Ectodermal cell (in vitro differentiated cells): ENCODE data around the gene CREB5.

Experiments
- H3K27ac ChIP-seq: 2 replicates; pipeline ENCODE4 v1.7.0; 2013; ENCODE audit warnings: mild to moderate bottlenecking, low read depth, low read length; ENCODE audit not compliant: insufficient read depth, poor library complexity, severe bottlenecking
- H3K27me3 ChIP-seq: 2 replicates; pipeline ENCODE4 v1.7.0; 2013; ENCODE audit warnings: mild to moderate bottlenecking, low read length; ENCODE audit not compliant: insufficient read depth, control insufficient read depth, poor library complexity, severe bottlenecking
- H3K36me3 ChIP-seq: one replicate; pipeline ENCODE4 v1.7.0; 2013; ENCODE audit warnings: low read length; ENCODE audit not compliant: control insufficient read depth, insufficient read depth
- H3K4me1 ChIP-seq: one replicate; pipeline ENCODE4 v1.7.0; 2013; ENCODE audit warnings: low read length; ENCODE audit not compliant: control insufficient read depth, insufficient read depth
- H3K4me3 ChIP-seq: 2 replicates; pipeline ENCODE4 v1.7.0; 2013; ENCODE audit warnings: low read depth, low read length, control low read depth; ENCODE audit not compliant: insufficient read depth
- H3K9me3 ChIP-seq: 2 replicates; pipeline ENCODE4 v1.7.0; 2013; ENCODE audit warnings: mild to moderate bottlenecking, low read length, moderate library complexity; ENCODE audit not compliant: control insufficient read depth
- WGBS, 2 experiments: methylation state at CpG; one replicate each; pipeline ENCODE4 v1.1.7; 2013; ENCODE audit warnings: missing lambda C conversion rate in 2 of 2; 5-methylcytosine and 5-hydroxymethylcytosine counted together

Gene CREB5

DNA sequence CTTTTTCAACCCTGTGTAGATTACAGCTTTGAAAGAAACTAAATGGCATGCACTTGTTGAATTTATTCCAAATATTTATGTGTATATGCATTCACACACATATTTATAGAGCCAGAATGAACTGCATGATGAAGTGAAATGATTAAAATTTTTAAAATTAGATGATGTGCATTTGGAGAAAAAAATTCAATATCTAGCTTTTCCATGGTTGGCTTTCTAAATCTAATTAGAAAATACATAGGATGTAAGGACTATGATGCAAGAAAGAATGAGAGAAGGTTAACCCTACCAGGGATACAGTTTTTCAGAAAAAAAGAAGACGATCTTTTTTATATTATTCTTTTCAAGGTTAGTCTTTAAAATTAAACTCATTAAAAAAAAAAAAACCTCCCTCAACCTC is 341.3 kb downstream of the CREB5 start:
- Histone ChIP-seq H3K27ac (no peak overlapping the region), H3K4me1 (peaks cover 6% of the 10 kb centered on the region), H3K36me3 (no peaks in the 10 kb centered on the region), H3K9me3 (no peaks in the 10 kb centered on the region), H3K27me3 (no peaks in the 10 kb centered on the region), H3K4me3 (no peak overlapping the region)
- no CpG with 5 or more reads among the region's 1 CpG for WGBS, 2 experiments

DNA sequence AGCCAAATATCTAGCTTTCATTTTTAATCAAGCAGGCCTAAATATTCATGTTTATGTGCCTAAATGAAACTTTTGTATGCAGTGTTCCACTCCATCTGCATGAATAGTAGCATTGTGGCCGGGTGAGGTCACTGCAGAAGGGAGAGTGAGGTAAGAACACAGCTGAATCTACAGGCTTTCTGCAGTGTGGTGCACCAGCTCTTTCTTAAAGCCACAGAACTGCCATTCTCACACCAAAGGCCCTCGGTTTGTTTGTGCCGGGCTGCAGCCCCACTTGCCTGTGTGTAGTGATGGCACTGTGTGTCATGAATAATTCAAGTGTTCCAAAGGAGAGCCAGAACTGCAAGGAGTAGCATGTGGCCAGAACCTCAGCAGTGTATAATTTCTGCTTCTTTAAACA is 341.7 kb downstream of the CREB5 start:
- peaks cover 6% of the 10 kb centered on the region for H3K4me1 ChIP-seq
- no peaks in the 10 kb centered on the region for H3K36me3 ChIP-seq
- no peak overlapping the region for H3K27ac ChIP-seq
- H3K27me3 ChIP-seq = no peaks in the 10 kb centered on the region
- 72 to 77% methylated on average over 3 of the region's 3 CpGs for WGBS, 2 experiments
- no peaks in the 10 kb centered on the region for H3K9me3 ChIP-seq
- no peak overlapping the region for H3K4me3 ChIP-seq

GRCh38 chr7:28754447-28754846 is 342.1 kb downstream of the CREB5 start:
- WGBS, 2 experiments = 93% methylated on average over 5 of the region's 5 CpGs
- peaks cover 6% of the 10 kb centered on the region for H3K4me1 ChIP-seq
- H3K27ac ChIP-seq = no peak overlapping the region
- H3K36me3 ChIP-seq = no peaks in the 10 kb centered on the region
- no peak overlapping the region for H3K4me3 ChIP-seq
- no peaks in the 10 kb centered on the region for H3K9me3 ChIP-seq
- H3K27me3 ChIP-seq = no peaks in the 10 kb centered on the region

DNA sequence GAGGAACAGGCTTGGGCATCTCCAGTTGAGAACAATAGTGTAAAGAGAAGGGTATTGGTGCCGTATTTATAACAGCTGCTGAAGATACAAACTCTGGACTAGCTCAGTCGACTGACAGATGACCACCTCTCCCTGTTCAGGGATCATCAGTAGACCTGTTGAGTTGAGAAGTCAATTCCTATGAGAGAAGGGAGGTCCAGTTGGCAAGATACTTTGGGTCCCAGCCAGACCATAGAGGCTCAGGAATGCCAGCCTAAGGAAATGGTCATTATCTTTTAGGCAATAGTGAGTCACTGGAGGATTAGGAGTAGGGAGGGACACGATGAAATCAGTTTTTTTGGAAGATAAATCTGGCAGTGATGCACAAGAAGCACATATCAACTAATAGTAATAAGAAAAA is 342.9 kb downstream of the CREB5 start:
- Histone ChIP-seq H3K4me3 (no peak overlapping the region), H3K27ac (no peak overlapping the region), H3K4me1 (peaks cover 6% of the 10 kb centered on the region), H3K36me3 (no peaks in the 10 kb centered on the region), H3K9me3 (no peaks in the 10 kb centered on the region), H3K27me3 (no peaks in the 10 kb centered on the region)
- WGBS, 2 experiments = 93 to 94% methylated on average over 3 of the region's 3 CpGs

GRCh38 chr7:28758186-28758585 is 345.9 kb downstream of the CREB5 start:
- Histone ChIP-seq H3K27ac (no peak overlapping the region), H3K4me1 (no peaks in the 10 kb centered on the region), H3K27me3 (no peaks in the 10 kb centered on the region), H3K9me3 (no peaks in the 10 kb centered on the region), H3K4me3 (no peak overlapping the region), H3K36me3 (no peaks in the 10 kb centered on the region)
- WGBS, 2 experiments = 97% methylated on average over 5 of the region's 5 CpGs

DNA sequence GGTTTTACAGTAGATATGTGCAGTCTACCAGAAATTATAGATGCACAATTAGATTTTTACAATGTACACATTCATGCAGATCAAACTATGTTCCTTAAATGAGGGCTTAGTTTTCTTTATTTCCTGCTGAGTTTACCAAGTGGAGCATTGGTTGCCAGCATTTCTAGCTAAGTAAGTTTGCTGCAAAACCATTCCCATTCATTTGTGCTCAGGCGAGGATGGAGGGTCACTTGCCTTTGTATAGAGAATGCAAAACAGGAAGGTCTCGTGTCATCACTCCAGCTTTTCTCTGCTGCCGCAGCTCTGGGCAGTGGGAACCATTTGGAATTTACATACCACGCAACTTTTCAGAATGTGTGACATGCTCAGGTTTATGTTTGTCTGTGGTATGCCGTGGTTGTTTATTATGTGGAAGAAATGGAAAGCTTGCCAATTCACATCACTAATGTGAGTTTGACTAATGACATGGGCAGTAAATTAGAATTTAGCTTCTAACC is 347.2 kb downstream of the CREB5 start:
- no peaks in the 10 kb centered on the region for H3K4me1 ChIP-seq
- H3K27me3 ChIP-seq = no peaks in the 10 kb centered on the region
- H3K9me3 ChIP-seq = no peaks in the 10 kb centered on the region
- H3K36me3 ChIP-seq = no peaks in the 10 kb centered on the region
- no peak overlapping the region for H3K27ac ChIP-seq
- 85 to 86% methylated on average over 5 of the region's 5 CpGs for WGBS, 2 experiments
- H3K4me3 ChIP-seq = no peak overlapping the region

GRCh38 chr7:28761505-28761904 is 349.2 kb downstream of the CREB5 start:
- H3K4me3 ChIP-seq = no peak overlapping the region
- WGBS, 2 experiments = 100% methylated on average over 2 of the region's 2 CpGs
- H3K9me3 ChIP-seq = no peaks in the 10 kb centered on the region
- no peak overlapping the region for H3K27ac ChIP-seq
- no peaks in the 10 kb centered on the region for H3K4me1 ChIP-seq
- no peaks in the 10 kb centered on the region for H3K36me3 ChIP-seq
- H3K27me3 ChIP-seq = no peaks in the 10 kb centered on the region

GRCh38 chr7:28762651-28763050 is 350.3 kb downstream of the CREB5 start:
- WGBS, 2 experiments = 88 to 95% methylated on average over 1 of the region's 1 CpG
- no peaks in the 10 kb centered on the region for H3K36me3 ChIP-seq

GRCh38 chr7:28766359-28766758 is 354.0 kb downstream of the CREB5 start:
- Histone ChIP-seq H3K36me3 (no peaks in the 10 kb centered on the region), H3K27ac (no peak overlapping the region), H3K27me3 (no peaks in the 10 kb centered on the region), H3K4me1 (no peaks in the 10 kb centered on the region), H3K4me3 (no peak overlapping the region), H3K9me3 (no peaks in the 10 kb centered on the region)
- WGBS, 2 experiments = 93 to 94% methylated on average over 3 to 4 of the region's 4 CpGs

More at GRCh38 chr7:28762651-28763050, 350.3 kb downstream of the CREB5 start:
- H3K9me3 ChIP-seq = no peaks in the 10 kb centered on the region
- no peaks in the 10 kb centered on the region for H3K27me3 ChIP-seq
- H3K4me1 ChIP-seq = no peaks in the 10 kb centered on the region
- no peak overlapping the region for H3K27ac ChIP-seq
- no peak overlapping the region for H3K4me3 ChIP-seq

DNA sequence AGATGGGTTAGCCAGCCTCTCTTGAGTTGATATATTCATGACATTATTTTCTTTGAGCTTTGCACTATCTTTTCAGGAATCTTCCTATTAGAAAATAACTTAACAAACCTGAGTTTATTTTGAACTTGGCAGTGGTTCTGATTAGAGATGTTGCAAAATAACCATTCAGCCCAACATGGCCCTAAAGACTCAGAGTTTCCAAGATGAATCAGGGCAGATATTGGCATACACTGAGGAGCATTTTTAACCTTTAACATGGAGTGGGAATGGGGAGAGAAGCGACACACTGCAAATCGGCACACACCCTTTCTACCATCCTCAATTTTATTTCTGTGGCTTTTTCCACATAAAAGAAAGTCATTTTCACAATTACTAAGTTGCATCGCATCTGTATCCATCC is 355.0 kb downstream of the CREB5 start:
- WGBS, 2 experiments = 92 to 99% methylated on average over 3 of the region's 3 CpGs
- H3K4me1 ChIP-seq = no peaks in the 10 kb centered on the region
- H3K36me3 ChIP-seq = no peaks in the 10 kb centered on the region
- no peaks in the 10 kb centered on the region for H3K9me3 ChIP-seq
- H3K27me3 ChIP-seq = no peaks in the 10 kb centered on the region
- H3K27ac ChIP-seq = no peak overlapping the region
- no peak overlapping the region for H3K4me3 ChIP-seq

- Histone ChIP-seq H3K27ac (no peak overlapping the region), H3K4me1 (no peaks in the 10 kb centered on the region)
- 50 to 83% methylated on average over 1 of the region's 1 CpG for WGBS, 2 experiments
Observed at GRCh38 chr7:28768577-28769147, 356.3 kb downstream of the CREB5 start.

More at GRCh38 chr7:28768577-28769147, 356.3 kb downstream of the CREB5 start:
- H3K36me3 ChIP-seq = no peaks in the 10 kb centered on the region
- H3K4me3 ChIP-seq = no peak overlapping the region
- H3K27me3 ChIP-seq = no peaks in the 10 kb centered on the region
- no peaks in the 10 kb centered on the region for H3K9me3 ChIP-seq
